Endometrial microvascular endothelial cells (primary cell): Measurements from ENCODE around the gene P2RX2. TPM values are rescaled to one million over a fixed set of nuclear protein-coding genes. Genes with fewer than 3 reads are reported as not detected.
"Not testable (repeated sequence)": the region's sequence is repeated elsewhere in the genome, so short reads cannot be mapped to it uniquely, and the experiment has no call there.

Experiments used
- in situ Hi-C: cut with HindIII; loops from 2 replicates; pipeline ENCODE4 v1.10.0; 2017; ENCODE audit warnings: low sequenced_read_pairs, low pct_unique_long_range_greater_than_20kb; ENCODE audit errors: inconsistent ontology term
- total RNA-seq: library from RNA; depleted of rRNA; stranded (reverse); fragments of >200 nt; gene quantifications from one replicate; pipeline ENCODE4 v1.2.3, GENCODE V29; 2015; ENCODE audit errors: inconsistent ontology term

The P2RX2 gene
- total RNA-seq, 1 donor from 2014 or later, result not detected

DNA sequence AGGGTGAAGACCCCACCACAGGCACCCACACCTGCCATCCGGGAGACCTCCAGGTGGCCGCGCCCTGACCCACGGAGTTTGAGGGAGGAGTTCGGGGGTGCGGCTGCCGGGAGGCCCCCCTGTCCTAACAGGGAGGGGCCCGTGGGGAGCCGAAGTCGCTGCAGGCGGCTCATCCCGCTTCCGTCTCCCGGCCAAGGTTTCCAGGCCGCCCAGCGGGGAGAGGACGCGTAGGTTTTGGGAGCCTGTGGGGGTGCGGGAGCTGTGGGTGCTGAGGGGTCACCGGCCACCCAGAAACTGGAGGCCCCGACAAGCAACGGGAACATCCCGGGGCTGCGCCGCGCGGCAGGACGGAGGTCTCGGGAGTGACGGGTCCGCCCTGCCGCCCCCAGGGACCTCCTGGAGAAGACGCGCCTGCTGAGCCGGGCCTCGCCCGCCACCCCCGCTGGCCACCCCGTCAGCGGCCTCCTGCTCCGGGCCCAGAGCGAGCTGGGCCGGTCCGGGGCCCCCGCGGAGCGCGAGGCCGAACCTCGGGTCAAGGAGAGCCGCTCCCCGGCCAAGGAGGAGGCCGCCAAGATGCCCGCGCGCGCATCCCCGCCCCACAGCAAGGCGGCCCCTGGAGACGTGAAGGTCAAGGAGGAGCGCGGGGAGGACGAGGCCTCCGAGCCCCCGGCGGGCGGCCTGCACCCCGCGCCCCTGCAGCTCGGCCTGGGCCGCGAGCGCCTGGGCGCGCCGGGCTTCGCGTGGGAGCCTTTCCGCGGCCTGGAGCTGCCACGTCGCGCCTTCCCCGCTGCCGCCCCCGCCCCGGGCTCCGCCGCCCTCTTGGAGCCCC is 35.8 kb upstream of the P2RX2 start:
- in situ Hi-C loops, result no loop called here

DNA sequence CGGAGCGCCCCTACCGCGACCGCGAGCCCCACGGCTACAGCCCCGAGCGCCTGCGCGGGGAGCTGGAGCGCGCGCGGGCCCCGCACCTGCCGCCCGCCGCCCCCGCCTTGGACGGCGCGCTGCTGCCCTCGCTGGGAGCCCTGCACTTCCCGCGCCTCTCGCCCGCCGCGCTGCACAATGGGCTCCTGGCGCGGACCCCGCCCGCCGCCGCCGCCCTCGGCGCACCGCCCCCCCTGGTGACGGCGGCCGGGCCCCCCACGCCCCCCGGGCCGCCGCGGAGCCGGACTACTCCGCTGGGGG is 35.2 kb upstream of the P2RX2 start:
- in situ Hi-C loops, result no loop called here

DNA sequence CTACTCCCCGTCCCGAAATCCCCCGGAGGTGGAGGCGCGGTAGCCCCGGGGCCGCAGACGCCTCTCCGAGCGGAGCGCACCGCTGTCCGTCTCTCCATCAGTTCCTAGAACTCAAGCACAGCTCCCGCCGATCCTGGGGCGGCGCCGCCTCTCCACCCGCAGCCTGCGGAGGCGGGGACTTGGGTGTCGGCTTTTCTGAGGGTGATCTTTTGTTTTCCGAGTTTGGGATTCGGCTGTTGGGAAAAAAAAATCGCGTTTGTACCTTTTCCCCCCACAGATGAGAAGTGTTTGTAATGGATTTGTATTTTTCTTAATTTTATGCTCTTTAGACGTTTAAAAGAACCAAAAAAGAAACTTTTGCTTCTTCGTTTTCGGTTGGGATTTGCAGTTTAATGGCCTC is 34.8 kb upstream of the P2RX2 start:
- in situ Hi-C loops, result no loop called here

DNA sequence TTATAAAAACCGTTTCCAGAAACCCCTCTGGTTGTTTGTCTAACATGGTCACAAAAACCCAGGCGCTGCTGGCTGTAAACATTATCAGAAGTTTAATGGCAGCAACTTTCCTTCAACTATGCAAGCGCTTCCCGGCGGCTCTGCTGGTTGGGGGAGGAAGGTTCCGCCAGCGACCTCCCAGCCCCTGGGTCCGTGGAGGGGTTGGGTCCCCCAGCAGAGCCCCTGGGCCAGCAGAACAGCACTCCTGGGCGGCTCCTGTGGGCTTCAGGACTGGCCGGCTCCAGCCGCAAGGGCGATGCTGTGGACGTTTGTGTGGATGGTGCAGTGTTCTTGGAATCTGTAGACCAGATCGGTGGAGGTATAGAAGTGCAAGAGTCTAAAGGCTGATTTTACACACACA is 34.1 kb upstream of the P2RX2 start:
- in situ Hi-C loops, result no loop called here

DNA sequence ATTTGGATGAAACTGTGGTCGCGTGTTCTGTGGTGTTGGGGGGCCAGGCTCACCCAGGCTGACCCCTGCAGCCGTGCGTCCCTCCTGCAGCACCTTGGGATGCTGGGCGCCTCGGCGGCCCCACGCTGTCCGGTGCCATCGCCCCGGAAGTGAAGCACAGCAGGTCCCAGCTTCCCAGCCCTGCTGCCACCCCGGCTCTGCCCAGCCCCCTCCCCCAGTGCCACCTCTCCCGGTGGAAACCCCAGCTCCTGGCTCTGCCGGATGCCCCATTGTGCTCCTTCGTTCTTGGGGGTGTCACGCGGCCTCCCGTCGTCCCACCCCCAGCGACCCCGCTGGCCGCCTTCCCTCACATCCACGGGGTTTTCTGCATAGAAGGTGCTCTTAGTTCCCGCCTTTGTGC is 33.4 kb upstream of the P2RX2 start:
- in situ Hi-C loops, result no loop called here

DNA sequence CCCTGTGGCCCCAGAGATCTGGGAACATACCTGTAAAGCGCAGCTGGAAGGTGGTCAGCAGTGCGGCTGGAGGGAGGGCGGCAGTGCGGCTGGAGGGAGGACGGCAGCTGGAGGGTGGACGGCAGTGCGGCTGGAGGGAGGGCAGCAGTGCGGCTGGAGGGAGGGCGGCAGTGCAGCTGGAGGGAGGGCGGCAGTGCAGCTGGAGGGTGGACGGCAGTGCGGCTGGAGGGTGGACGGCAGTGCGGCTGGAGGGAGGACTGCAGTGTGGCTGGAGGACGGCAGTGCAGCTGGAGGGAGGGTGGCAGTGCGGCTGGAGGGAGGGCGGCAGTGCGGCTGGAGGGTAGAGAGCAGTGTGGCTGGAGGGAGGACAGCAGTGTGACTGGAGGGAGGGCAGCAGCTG is 31.6 kb upstream of the P2RX2 start:
- in situ Hi-C loops, result no loop called here

DNA sequence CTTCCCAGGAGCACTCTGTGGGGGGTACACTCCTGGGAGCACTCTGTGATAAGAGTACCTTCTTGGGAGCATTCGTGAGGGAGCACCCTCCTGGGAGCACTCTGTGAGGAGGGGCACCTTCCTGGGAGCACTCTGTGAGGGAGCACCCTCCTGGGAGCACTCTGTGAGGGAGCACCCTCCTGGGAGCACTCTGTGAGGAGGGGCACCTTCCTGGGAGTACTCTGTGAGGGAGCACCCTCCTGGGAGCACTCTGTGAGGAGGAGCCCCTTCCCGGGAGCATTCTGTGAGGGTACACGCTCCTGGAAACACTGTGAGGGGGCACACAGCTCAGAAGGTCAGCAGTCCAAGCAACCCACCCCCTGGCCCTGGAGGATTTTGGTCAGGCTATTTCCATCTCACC is 30.8 kb upstream of the P2RX2 start:
- in situ Hi-C loops, result no loop called here

DNA sequence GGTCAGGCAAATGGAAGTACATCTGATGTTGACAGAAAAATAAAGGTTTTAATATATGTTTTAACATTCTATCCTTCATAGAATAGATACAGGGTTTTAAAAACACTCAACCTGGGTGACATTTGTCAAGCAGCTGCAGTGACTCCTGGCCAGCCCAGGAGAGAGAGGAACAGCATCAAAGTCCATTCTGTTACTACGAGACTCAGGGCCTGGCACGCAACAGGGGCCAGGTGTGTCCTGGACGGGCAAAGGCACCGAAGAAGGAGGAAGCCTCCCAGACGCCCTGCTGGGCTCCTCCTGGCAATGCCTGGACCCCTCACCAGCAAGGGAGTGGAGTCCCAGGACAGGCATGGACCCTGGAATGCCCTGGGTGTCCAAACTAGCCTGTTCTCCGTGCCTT is 30.3 kb upstream of the P2RX2 start:
- in situ Hi-C loops, result no loop called here

DNA sequence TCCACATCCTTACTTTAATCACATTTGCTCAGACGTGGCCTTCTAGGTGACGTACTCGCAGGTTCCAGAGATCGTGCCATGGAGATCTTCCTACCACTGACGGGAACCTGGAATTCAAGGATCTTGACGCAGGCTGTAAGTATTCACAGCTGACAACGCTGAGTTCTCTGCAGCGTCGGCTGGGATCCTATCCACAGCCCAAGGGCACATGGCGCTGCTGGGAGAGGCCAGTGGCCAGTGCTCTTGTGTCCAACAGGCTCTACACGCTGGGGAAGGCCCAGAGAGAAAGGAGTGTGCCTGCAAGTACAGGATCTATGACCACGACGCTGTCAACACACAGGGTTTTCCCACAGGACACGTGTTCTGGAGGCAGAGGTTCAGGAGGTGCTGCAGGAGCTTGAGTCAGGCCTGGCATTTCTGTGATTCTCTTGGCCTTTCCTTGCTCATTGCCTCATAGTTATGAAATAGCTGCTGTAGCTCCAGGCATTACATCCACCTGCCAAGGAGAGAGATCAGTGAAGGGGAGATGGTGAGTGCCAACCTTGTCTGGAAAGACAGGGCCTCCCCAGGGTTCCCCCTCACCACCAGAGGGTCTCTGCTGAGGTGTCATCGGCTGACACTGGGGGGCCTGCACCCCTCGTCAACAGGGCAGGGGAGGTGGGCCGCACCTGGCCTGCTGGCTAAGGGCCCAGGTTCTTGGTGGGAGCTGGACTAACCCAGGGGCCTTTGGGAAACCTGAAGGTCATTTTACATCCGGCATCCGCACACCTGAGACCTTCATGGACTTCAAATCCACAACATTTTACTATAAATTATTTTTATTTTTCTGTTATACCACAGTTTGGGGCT is 29.5 kb upstream of the P2RX2 start:
- in situ Hi-C loops, result no loop called here

DNA sequence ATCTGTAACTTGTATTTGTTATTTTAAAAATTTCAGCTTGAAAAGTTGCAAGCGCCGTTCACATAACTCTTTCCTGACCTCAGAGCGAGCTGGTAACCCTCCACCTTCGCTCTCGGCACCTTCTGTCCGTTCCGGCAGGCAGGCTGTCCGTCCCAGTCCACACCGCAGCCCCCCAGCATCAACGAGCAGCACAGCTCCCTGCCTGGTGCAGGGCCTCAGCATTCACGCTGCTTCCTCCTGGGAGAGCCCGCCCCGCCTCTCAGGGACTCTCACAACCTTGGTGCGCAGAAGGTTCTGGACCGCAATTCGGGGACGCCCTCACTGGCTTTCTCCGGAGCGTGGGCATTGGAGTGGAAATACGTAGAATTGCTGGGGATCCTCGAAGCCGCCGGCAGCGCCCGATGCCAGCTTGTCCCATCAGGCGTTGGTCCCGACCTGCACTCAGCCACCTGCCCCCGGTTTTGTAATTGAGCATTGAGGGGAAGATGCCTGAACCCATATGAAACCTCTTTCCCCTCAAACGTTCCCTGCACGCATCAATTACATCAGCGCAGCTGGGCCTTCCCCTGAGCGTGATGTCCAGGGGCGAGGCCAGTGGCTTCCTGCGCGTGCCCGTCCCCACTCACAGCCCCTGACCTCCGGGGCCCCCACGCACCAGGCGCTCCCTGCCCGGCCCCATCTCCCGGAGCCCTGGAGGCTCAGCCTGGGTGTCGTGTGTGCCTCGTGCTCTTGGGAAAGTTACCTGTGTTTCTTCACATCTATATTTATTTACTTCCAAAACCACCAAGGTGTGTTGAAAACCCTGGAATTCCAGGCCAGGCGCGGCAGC is 27.3 kb upstream of the P2RX2 start:
- in situ Hi-C loops, result no loop called here

DNA sequence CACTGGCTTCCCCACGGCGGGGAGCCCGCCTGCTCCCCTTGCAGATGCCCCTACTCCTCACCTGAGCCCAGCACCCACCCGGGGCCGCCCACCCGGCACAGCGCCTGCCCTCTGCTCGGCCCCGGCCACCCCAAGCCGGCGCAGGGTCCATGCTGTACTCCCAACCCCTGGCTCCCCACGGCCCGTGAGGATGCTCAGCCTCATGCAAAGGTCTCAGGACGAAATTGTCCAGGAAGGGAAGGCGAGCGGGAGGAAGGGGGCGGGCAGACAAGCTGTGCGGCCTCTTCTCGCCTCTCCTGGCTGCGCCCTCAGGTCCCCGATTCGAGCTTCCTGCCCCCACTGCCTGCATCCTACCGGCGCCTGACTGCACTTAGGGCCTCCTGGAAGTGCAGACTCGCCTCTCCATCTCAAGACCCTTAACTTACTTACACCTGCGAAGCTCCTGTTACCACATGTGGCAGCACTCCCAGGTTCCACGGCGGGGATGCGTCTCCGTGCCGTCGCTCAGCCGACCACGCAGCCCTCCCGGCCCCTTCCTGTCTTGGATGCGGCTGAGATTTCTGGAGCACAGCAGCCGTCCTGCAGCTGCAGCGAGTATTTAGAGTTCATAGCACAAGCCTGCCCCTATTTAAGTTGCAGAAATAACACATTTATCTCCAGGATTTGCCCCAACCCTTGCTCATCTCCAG is 26.1 kb upstream of the P2RX2 start:
- in situ Hi-C loops, result no loop called here

DNA sequence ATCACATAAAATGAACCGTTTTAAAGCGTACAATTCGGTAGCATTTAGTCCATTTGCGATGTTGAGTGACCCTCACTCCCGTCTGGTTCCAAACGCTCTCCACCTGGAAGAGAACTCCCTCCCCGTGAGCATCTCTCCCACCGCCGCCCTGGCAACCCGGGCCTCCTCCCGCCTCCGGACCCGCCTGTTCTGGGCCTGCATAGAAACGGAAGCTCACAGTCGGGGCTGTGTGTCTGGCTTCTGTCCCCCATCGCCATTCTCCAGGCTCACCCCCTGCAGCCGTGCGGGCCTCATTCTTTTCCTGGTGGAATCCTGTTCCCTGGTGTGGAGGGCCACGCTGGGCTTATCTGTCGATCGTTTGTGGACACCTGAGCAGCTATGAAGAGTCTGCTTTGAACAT is 25.5 kb upstream of the P2RX2 start:
- in situ Hi-C loops, result no loop called here

DNA sequence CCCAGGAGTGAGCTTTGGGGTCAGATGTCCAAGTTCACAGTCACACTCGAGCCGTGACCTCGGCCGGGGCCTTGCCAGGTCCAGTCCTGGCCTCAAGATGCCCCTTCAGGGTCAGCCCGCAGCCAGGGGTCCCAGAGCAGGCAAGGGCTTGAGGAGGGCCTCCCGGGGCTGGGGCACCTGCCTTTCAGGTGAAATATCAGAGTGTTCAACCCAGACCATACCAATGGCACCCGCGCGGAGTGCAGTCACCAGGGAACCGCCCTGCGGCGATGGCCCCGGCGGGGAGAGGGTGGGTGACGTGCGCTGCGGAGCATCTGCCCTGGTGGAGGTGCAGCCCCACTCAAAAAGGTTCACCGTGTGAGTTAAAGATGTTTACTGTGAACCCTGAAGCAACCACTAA is 25.1 kb upstream of the P2RX2 start:
- in situ Hi-C loops, result no loop called here

DNA sequence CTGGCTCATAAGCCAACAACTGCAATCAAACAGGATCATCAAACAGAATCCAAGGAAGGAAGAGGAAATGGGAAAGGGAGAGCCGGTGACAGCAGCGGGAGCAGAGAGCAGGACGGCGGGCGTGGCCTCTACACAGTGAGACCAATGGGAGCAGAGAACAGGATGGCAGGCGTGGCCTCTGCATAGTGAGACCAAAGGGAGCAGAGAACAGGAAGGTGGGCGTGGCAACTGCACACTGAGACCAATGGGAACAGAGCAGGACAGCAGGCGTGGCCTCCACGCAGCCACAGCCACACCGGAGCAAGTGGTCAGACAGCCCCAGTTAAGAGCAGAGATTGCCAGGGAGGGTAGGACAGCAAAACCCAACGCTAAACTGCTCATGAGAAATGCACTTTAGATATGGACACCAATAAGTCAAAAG is 24.6 kb upstream of the P2RX2 start:
- in situ Hi-C loops, result no loop called here

DNA sequence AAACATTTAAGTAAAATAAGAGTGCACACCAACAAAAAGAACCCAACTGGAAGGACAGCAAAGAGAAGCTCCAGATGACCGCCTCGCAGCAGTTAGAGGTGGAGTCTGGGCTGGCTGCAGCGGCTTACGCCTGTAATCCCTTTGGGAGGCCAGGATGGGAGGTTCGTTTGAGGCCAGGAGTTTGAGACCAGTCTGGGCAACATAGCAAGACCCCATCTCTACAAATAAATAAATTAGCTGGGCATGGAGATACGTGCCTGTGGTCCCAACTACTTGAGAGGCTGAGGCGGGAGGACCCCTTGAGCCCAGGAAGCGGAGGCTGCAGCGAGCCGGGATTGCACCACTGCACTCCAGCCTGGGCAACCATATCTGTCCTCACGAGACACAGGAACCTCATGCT is 23.4 kb upstream of the P2RX2 start:
- in situ Hi-C loops, result no loop called here

DNA sequence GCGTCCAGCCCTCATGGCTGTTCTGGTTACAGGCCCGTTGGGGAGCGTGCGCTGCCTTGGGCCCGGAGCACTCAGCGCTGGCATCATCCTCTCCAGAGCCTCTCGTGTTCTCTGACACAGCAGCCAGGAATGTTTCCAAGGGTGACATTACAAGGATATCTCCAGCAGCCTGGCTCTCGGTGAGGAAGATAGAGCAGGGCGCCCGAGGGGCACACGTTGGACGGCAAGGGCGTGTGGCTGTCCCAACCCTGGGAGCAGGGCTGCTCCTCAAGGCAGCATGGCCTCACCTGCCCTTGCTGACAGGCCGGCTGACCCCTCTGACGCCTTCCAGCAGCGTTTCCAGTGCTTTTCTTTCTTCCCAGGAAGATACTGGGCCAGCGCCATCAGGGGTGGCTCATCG is 22.6 kb upstream of the P2RX2 start:
- in situ Hi-C loops, result no loop called here

DNA sequence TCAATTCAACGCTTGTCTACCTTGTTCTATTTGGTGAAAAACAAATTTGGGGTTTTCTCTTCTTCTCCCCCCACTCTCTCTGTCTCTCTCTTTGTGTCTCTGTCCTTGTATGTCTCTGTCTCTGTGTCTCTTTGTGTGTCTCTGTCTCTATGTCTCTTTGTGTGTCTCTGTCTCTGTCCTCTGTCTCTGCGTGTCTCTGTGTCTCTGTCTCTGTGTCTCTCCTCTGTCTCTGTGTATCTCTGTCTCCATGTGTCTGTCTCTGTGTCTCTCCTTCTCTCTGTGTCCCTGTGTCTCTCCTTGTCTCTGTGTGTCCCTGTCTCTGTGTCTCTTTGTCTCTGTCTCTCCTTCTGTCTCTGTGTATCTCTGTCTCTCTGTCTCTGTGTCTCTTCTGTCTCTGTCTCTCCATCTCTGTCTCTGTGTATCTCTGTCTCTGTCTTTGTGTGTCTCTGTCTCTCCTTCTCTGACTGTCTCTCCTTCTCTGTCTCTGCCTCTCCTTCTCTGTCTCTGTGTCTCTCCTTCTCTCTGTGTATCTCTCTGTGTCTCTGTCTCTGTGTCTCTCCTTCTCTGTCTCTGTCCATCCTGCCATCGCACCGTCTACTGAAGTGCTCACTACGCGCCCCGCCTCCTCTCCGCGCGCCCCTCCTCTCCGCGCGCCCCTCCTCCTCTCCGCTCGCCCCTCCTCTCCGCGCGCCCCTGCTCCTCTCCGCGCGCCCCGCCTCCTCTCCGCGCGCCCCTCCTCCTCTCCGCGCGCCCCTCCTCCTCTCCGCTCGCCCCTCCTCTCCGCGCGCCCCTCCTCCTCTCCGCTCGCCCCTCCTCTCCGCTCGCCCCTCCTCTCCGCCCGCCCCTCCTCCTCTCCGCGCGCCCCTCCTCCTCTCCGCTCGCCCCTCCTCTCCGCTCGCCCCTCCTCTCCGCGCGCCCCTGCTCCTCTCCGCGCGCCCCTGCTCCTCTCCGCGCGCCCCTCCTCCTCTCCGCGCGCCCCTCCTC is 21.0 kb upstream of the P2RX2 start:
- in situ Hi-C loops, result no loop called here

DNA sequence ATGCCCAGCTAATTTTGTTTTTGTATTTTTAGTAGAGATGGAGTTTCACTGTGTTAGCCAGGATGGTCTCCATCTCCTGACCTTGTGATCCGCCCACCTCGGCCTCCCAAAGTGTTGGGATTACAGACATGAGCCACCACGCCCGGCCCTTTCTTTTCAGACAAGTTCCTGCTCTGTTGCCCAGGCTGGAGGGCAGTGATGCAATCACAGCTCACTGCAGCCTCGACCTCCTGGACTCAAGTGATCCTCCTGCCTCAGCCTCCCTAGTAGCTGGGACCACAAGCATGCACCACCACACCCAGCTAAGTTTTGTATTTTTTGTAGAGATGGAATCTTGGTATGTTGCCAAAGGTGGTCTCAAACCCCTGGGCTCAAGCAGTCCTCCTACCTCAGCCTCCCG is 19.1 kb upstream of the P2RX2 start:
- in situ Hi-C loops, result not testable (repeated sequence)
